ENCODE measurements around the gene RDX.
"Not testable (repeated sequence)": the region's sequence is repeated elsewhere in the genome, so short reads cannot be mapped to it uniquely, and the experiment has no call there.

RDX gene

GRCh38 chr11:110296226-110297075, at the start of gene RDX:
RDX (minus strand) TSS chr11:110296614; CDS start chr11:110279692, 16,922 bp downstream.
- peak; percentile 32 for DNase-seq (ENCODE audit: low read depth)

GRCh38 chr11:110345743-110346142, 49.3 kb upstream of the RDX start:
- no peak for DNase-seq (ENCODE audit: low read depth)

GRCh38 chr11:110340436-110340835, 44.0 kb upstream of the RDX start:
- no peak for DNase-seq (ENCODE audit: low read depth)

GRCh38 chr11:110339456-110340250, 43.2 kb upstream of the RDX start:
- DNase-seq (ENCODE audit: low read depth): no peak

- no peak for DNase-seq (ENCODE audit: low read depth)
These were observed 42.3 kb upstream of the RDX start for GRCh38 chr11:110338684-110339083.

GRCh38 chr11:110337570-110338193, 41.3 kb upstream of the RDX start:
- DNase-seq (ENCODE audit: low read depth): no peak

GRCh38 chr11:110336054-110336453, 39.6 kb upstream of the RDX start:
- DNase-seq (ENCODE audit: low read depth): no peak

GRCh38 chr11:110335358-110335757, 38.9 kb upstream of the RDX start:
- no peak for DNase-seq (ENCODE audit: low read depth)

GRCh38 chr11:110331626-110332025, 35.2 kb upstream of the RDX start:
- DNase-seq (ENCODE audit: low read depth): no peak

- DNase-seq (ENCODE audit: low read depth): no peak
These were observed 33.0 kb upstream of the RDX start for GRCh38 chr11:110329445-110329844.

- DNase-seq (ENCODE audit: low read depth): no peak
These were observed 31.1 kb upstream of the RDX start for GRCh38 chr11:110327508-110327907.

- no peak for DNase-seq (ENCODE audit: low read depth)
These were observed 27.4 kb upstream of the RDX start for GRCh38 chr11:110323786-110324185.

- no peak for DNase-seq (ENCODE audit: low read depth)
These were observed 23.1 kb upstream of the RDX start for GRCh38 chr11:110319501-110319900.

GRCh38 chr11:110318638-110319404, 22.4 kb upstream of the RDX start:
- DNase-seq (ENCODE audit: low read depth): no peak

- DNase-seq (ENCODE audit: low read depth): no peak
These were observed 21.1 kb upstream of the RDX start for GRCh38 chr11:110317516-110317932.

- DNase-seq (ENCODE audit: low read depth): no peak
These were observed 18.1 kb upstream of the RDX start for GRCh38 chr11:110314366-110315095.

- no peak for DNase-seq (ENCODE audit: low read depth)
These were observed 16.3 kb upstream of the RDX start for GRCh38 chr11:110312670-110313069.

- DNase-seq (ENCODE audit: low read depth): no peak
These were observed 15.6 kb upstream of the RDX start for GRCh38 chr11:110311783-110312579.

- DNase-seq (ENCODE audit: low read depth): no peak
These were observed 11.7 kb upstream of the RDX start for GRCh38 chr11:110308071-110308470.

GRCh38 chr11:110306019-110306388, 9.6 kb upstream of the RDX start:
- DNase-seq (ENCODE audit: low read depth): not testable (repeated sequence)
